Upper lobe of right lung (tissue), 1 donor: Measurements from ENCODE around the gene GLRX3. TPM values are rescaled to one million over a fixed set of nuclear protein-coding genes. Genes with fewer than 3 reads are reported as not detected.

Experiments
- ATAC-seq: fragments of 200-7000 bp; cut with Tn5 transposase; one replicate; pipeline ENCODE4 v1.9.1; 2020; ENCODE audit warnings: mild to moderate bottlenecking, moderate library complexity
- DNase-seq: peaks from one replicate; pipeline ENCODE4 v3.0.0-alpha.2; 2020
- H3K27ac ChIP-seq: fragments of 200-600 bp; one replicate; pipeline ENCODE4 v1.8.0; 2022
- H3K27me3 ChIP-seq: fragments of 200-600 bp; one replicate; pipeline ENCODE4 v1.8.0; 2022; ENCODE audit warnings: mild to moderate bottlenecking
- H3K36me3 ChIP-seq: fragments of 200-600 bp; one replicate; pipeline ENCODE4 v1.8.0; 2022
- H3K4me1 ChIP-seq: fragments of 200-600 bp; one replicate; pipeline ENCODE4 v1.8.0; 2022
- H3K4me3 ChIP-seq: fragments of 200-600 bp; one replicate; pipeline ENCODE4 v1.8.0; 2022; ENCODE audit warnings: mild to moderate bottlenecking
- H3K9me3 ChIP-seq: fragments of 200-600 bp; one replicate; pipeline ENCODE4 v1.8.0; 2022
- intact Hi-C: fragments of 100-400 bp; cut with DNase I; formaldehyde crosslinking; loops from one replicate; pipeline ENCODE4 v1.11.0; 2022
- total RNA-seq: library from RNA; stranded (reverse); fragmentation: NEBNext Ultra II Directional; extraction: Animal tissue kit (Norgen Biotek cat#: 25700); gene quantifications from one replicate; pipeline ENCODE4 v1.2.1, GENCODE V29; 2021
- TF ChIP-seq, protein P1 (sequence below): fragments of 200-600 bp; IDR thresholded peaks from one replicate; pipeline ENCODE4 v1.8.0; 2022; ENCODE audit warnings: antibody characterized with exemption
- donor health status: DM: no; HTN: yes; CAD: no; lungs with severe emphysema.

GLRX3 gene
- total RNA-seq, 1 donor from 2014 or later: 53.1 TPM

- intact Hi-C loops: no loop called here
- Histone ChIP-seq H3K4me1 (no peaks in the 10 kb centered on the region), H3K9me3 (no peaks in the 10 kb centered on the region), H3K4me3 (no peak overlapping the region), H3K27ac (no peak overlapping the region), H3K36me3 (no peaks in the 10 kb centered on the region), H3K27me3 (no peaks in the 10 kb centered on the region)
- TF ChIP-seq, protein P1, sequence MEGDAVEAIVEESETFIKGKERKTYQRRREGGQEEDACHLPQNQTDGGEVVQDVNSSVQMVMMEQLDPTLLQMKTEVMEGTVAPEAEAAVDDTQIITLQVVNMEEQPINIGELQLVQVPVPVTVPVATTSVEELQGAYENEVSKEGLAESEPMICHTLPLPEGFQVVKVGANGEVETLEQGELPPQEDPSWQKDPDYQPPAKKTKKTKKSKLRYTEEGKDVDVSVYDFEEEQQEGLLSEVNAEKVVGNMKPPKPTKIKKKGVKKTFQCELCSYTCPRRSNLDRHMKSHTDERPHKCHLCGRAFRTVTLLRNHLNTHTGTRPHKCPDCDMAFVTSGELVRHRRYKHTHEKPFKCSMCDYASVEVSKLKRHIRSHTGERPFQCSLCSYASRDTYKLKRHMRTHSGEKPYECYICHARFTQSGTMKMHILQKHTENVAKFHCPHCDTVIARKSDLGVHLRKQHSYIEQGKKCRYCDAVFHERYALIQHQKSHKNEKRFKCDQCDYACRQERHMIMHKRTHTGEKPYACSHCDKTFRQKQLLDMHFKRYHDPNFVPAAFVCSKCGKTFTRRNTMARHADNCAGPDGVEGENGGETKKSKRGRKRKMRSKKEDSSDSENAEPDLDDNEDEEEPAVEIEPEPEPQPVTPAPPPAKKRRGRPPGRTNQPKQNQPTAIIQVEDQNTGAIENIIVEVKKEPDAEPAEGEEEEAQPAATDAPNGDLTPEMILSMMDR: no peak
- ATAC-seq (no peak), DNase-seq (peak; percentile 45)
Measured at GRCh38 chr10:130226012-130226411, 89.8 kb downstream of the GLRX3 start.

DNA sequence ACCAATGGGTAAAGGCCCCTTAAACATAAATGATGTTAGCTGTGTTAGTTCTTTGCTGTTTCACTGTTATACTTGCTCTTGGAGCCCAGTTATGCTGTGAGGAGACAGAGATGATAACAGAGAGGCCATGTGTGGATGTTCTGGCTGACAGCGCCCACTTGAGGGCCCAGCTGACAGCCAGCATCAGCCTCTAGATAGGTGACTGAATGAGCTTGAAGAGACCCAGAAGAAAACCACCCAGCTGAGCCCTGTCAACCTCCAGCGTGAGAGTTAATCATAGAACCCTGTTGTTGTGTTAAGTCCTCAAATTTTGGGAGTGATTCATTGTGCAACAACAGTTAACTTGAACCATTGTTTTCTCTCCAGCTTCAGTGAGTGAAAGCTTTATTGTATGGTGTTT is 91.7 kb downstream of the GLRX3 start:
- Histone ChIP-seq H3K27me3 (no peaks in the 10 kb centered on the region), H3K9me3 (no peaks in the 10 kb centered on the region), H3K36me3 (no peaks in the 10 kb centered on the region), H3K4me1 (no peaks in the 10 kb centered on the region), H3K4me3 (no peak overlapping the region), H3K27ac (no peak overlapping the region)
- TF ChIP-seq, protein P1: no peak
- intact Hi-C loops: no loop called here
- ATAC-seq (no peak), DNase-seq (no peak)

Other genes starting within 250 kb of the GLRX3 start
- gene EBF3, start 172.1 kb upstream of the GLRX3 start, total RNA-seq: 0.20 TPM
- gene C10orf143, start 25.6 kb upstream of the GLRX3 start, total RNA-seq: 3.4 TPM